ENCODE results near the gene RNU7-1. TPM values are rescaled to one million over a fixed set of nuclear protein-coding genes. Genes with fewer than 3 reads are reported as not detected.
A peak's percentile ranks its signal among the peaks of the same experiment; 100 is the strongest.

Gene RNU7-1
- total and polyA plus RNA-seq, 10 of the 15 experiments (the other 5 are each of a cell fraction or from before 2014, with no cell fraction given): not detected

DNA sequence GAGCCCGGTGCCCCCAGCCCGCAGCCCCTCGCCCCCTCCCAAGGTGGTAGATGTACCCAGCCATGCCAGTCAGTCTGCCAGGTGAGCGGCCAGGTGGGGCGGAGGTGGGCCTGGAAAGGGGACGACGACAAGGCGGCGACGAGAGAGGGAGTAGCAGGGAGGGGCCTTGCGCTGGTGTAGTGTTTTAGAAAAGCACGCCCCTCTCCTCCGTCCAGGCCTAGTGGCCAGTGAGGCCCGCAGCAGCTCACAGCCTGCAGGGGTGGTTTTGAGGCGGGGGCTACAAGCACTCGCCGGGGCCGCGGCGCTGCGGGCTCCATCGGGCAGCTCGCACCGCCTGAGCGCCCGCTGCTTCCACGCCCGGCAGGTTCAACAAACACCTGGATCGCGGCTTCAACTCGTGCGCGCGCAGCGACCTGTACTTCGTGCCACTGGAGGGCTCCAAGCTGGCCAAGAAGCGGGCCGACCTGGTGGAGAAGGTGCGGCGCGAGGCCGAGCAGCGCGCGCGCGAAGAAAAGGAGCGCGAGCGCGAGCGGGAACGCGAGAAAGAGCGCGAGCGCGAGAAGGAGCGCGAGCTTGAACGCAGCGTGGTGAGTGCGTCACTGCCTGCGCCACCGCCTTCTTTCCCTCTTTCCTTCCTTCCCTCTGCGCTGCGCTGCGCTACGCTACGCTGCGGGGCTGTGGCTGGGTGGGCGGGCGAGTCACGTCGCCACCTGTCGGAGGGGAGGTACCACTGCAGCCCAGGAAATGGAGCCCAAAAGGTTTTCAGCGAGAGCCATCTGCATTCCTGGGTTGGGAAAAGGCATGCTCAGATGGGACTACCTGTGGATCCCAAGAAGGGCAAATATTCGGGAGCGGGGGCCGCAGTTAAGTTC, 5.9 kb upstream of the RNU7-1 start (continued):
- TF ChIP-seq PRDM15 (CRISPR knock-in tag; IDR thresholded peaks at IDR 0.05) (no peak), ETV6 (conservative IDR thresholded peaks at IDR 0.05 in 1 of 2, IDR thresholded peaks at IDR 0.05 in 1 of 2; ENCODE audit: borderline replicate concordance in 1 of 2, low read depth in 1 of 2) (no peak), KAT2A (conservative IDR thresholded peaks at IDR 0.05; ENCODE audit: control insufficient read depth, low read depth, low read length) (no peak), MTA3 (IDR thresholded peaks at IDR 0.05; ENCODE audit: borderline replicate concordance, low read length) (no peak), PML (IDR thresholded peaks at IDR 0.05; ENCODE audit: low read length) (no peak), SRF (IDR thresholded peaks at IDR 0.05; ENCODE audit: low read depth in 2 of 2, low read length in 2 of 2) (peak in 1 of 2 experiments; percentile 61; a peak in 2 of 4 replicates), JUND (IDR thresholded peaks at IDR 0.05; ENCODE audit: low read depth, low read length) (peak; percentile 43; the same call in 1 of the 2 replicates), ZBTB11 (CRISPR knock-in tag; IDR thresholded peaks at IDR 0.05) (no peak), CHD4 (IDR thresholded peaks at IDR 0.05) (no peak), YY1 (IDR thresholded peaks at IDR 0.05; ENCODE audit: low read depth, low read length) (peak; percentile 84), MTA2 (IDR thresholded peaks at IDR 0.05; ENCODE audit: low read depth) (no peak), NFXL1 (IDR thresholded peaks at IDR 0.05; ENCODE audit: borderline replicate concordance) (no peak), ELK1 (IDR thresholded peaks at IDR 0.05; ENCODE audit: low read depth, low read length) (no peak), FOS (IDR thresholded peaks at IDR 0.05; ENCODE audit: borderline replicate concordance, extremely low read depth, insufficient read length) (no peak)
- TF ChIP-seq, protein P1, sequence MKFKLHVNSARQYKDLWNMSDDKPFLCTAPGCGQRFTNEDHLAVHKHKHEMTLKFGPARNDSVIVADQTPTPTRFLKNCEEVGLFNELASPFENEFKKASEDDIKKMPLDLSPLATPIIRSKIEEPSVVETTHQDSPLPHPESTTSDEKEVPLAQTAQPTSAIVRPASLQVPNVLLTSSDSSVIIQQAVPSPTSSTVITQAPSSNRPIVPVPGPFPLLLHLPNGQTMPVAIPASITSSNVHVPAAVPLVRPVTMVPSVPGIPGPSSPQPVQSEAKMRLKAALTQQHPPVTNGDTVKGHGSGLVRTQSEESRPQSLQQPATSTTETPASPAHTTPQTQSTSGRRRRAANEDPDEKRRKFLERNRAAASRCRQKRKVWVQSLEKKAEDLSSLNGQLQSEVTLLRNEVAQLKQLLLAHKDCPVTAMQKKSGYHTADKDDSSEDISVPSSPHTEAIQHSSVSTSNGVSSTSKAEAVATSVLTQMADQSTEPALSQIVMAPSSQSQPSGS (IDR thresholded peaks at IDR 0.05; ENCODE audit: low read length): no peak

Data from GM12878 (cell line).